ENCODE measurements around the gene DOCK3.

Gene DOCK3

DNA sequence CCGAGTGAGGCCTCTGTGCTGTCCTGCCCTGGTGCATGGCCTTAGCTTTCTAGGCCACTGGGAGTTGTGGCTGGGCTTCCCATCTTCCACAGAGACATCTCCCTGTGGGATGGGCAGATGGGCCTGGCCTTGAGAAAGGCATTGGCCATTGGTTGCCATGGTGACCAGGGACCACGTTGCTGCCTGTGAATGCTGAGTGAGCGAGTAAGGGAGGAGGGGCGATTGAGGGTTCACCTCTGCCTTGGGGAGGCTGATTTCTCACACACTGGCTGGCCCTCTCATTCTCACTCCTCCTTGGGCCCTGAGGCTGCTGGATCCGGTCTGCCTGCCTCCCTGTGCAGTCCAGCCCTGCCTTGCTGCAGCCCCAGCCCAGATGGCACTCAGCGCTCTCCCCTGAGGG lies 26.4 kb upstream of the DOCK3 start:
- TF ChIP-seq CTCF (IDR thresholded peaks at IDR 0.05; ENCODE audit: insufficient read depth, low read length, poor library complexity, severe bottlenecking) = no peak

GRCh38 chr3:50648944-50649343 lies 25.8 kb upstream of the DOCK3 start:
- TF ChIP-seq CTCF (IDR thresholded peaks at IDR 0.05; ENCODE audit: insufficient read depth, low read length, poor library complexity, severe bottlenecking) = no peak
- no peak for DNase-seq (ENCODE audit: extremely low read depth, insufficient read length)

More for the DNA sequence above, 26.4 kb upstream of the DOCK3 start:
- Histone ChIP-seq H3K4me3 (replicated peaks; ENCODE audit: low read depth, low read length) (no peak overlapping the region), H3K27me3 (replicated peaks; ENCODE audit: control insufficient read depth, insufficient read depth, low read length) (no peaks in the 10 kb centered on the region), H3K36me3 (ENCODE audit: control insufficient read depth, insufficient read depth, low read length) (no peaks in the 10 kb centered on the region)
- no peak for DNase-seq (ENCODE audit: extremely low read depth, insufficient read length)

GRCh38 chr3:50649451-50649931 lies 25.2 kb upstream of the DOCK3 start:
- no peak overlapping the region for H3K4me3 ChIP-seq (replicated peaks; ENCODE audit: low read depth, low read length)
- no peak for DNase-seq (ENCODE audit: extremely low read depth, insufficient read length)
- H3K36me3 ChIP-seq (ENCODE audit: control insufficient read depth, insufficient read depth, low read length) = no peaks in the 10 kb centered on the region
- TF ChIP-seq CTCF (IDR thresholded peaks at IDR 0.05; ENCODE audit: insufficient read depth, low read length, poor library complexity, severe bottlenecking) = no peak
- H3K27me3 ChIP-seq (replicated peaks; ENCODE audit: control insufficient read depth, insufficient read depth, low read length) = no peaks in the 10 kb centered on the region; the same call in 1 of the 2 replicates

More at GRCh38 chr3:50648944-50649343, 25.8 kb upstream of the DOCK3 start:
- Histone ChIP-seq H3K27me3 (replicated peaks; ENCODE audit: control insufficient read depth, insufficient read depth, low read length) (no peaks in the 10 kb centered on the region; the same call in 1 of the 2 replicates), H3K4me3 (replicated peaks; ENCODE audit: low read depth, low read length) (no peak overlapping the region), H3K36me3 (ENCODE audit: control insufficient read depth, insufficient read depth, low read length) (no peaks in the 10 kb centered on the region)

DNA sequence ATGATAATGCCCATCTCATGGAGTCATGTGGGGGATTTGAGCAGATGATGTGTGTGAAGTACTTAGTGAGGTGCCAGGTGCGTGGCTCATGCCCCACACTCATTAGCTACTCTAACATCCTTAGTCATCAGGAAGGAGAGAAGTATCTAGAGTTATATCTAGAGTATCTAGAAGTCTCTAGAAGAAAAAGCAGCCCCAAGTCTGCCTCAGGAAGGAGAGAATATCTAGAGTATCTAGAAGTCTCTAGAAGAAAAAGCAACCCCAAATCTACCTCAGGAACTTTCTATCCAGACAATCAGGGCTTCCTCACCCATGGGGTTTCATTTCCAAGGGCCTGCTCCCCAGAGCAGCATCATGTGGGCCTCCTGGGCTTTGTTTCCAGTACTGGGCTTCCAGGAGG lies 24.7 kb upstream of the DOCK3 start:
- no peak for TF ChIP-seq CTCF (IDR thresholded peaks at IDR 0.05; ENCODE audit: insufficient read depth, low read length, poor library complexity, severe bottlenecking)
- Histone ChIP-seq H3K36me3 (ENCODE audit: control insufficient read depth, insufficient read depth, low read length) (no peaks in the 10 kb centered on the region), H3K27me3 (replicated peaks; ENCODE audit: control insufficient read depth, insufficient read depth, low read length) (no peaks in the 10 kb centered on the region; the same call in 1 of the 2 replicates), H3K4me3 (replicated peaks; ENCODE audit: low read depth, low read length) (no peak overlapping the region)
- DNase-seq (ENCODE audit: extremely low read depth, insufficient read length) = no peak

GRCh38 chr3:50651445-50651844 lies 23.3 kb upstream of the DOCK3 start:
- Histone ChIP-seq H3K4me3 (replicated peaks; ENCODE audit: low read depth, low read length) (no peak overlapping the region), H3K36me3 (ENCODE audit: control insufficient read depth, insufficient read depth, low read length) (no peaks in the 10 kb centered on the region), H3K27me3 (replicated peaks; ENCODE audit: control insufficient read depth, insufficient read depth, low read length) (no peaks in the 10 kb centered on the region; the same call in 1 of the 2 replicates)
- DNase-seq (ENCODE audit: extremely low read depth, insufficient read length) = no peak
- TF ChIP-seq CTCF (IDR thresholded peaks at IDR 0.05; ENCODE audit: insufficient read depth, low read length, poor library complexity, severe bottlenecking) = no peak

Measured in GM06990 (cell line).